22Rv1 (cell line): Measurements from ENCODE around the gene NELL2.

Experiments
- H3K27ac ChIP-seq: fragments of 450-650 bp; 2 replicates; pipeline ENCODE4 v1.5.1; 2017
- ZFX ChIP-seq: fragments of 450-650 bp; IDR thresholded peaks from 2 replicates; pipeline ENCODE4 v1.6.1; 2017; ENCODE audit warnings: antibody characterized with exemption, borderline replicate concordance
- TF ChIP-seq, protein P1 (sequence below): fragments of 450-650 bp; IDR thresholded peaks from 2 replicates; pipeline ENCODE4 v1.5.1; 2017; ENCODE audit warnings: mild to moderate bottlenecking

NELL2 gene

DNA sequence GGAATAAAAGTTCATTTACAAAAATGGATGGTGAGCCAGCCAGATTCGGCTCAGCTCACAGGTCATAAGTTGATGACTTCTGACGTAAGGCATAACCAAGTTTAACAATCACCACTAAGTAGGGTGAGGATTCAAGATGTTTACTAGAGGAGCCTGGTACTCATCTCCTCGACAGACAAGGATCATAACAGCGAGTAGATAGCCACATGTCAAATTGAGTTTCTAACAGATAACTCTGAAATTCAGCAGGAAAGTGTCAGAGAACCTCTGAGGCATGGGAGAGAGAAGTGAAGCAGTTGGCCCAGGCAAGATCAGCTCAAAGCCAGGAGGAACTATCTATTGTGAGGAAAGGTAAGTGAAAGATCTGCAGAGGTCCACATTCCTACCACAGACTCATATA is 208.7 kb downstream of the NELL2 start:
- H3K27ac ChIP-seq = no peak overlapping the region
- TF ChIP-seq, protein P1, sequence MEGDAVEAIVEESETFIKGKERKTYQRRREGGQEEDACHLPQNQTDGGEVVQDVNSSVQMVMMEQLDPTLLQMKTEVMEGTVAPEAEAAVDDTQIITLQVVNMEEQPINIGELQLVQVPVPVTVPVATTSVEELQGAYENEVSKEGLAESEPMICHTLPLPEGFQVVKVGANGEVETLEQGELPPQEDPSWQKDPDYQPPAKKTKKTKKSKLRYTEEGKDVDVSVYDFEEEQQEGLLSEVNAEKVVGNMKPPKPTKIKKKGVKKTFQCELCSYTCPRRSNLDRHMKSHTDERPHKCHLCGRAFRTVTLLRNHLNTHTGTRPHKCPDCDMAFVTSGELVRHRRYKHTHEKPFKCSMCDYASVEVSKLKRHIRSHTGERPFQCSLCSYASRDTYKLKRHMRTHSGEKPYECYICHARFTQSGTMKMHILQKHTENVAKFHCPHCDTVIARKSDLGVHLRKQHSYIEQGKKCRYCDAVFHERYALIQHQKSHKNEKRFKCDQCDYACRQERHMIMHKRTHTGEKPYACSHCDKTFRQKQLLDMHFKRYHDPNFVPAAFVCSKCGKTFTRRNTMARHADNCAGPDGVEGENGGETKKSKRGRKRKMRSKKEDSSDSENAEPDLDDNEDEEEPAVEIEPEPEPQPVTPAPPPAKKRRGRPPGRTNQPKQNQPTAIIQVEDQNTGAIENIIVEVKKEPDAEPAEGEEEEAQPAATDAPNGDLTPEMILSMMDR = no peak

DNA sequence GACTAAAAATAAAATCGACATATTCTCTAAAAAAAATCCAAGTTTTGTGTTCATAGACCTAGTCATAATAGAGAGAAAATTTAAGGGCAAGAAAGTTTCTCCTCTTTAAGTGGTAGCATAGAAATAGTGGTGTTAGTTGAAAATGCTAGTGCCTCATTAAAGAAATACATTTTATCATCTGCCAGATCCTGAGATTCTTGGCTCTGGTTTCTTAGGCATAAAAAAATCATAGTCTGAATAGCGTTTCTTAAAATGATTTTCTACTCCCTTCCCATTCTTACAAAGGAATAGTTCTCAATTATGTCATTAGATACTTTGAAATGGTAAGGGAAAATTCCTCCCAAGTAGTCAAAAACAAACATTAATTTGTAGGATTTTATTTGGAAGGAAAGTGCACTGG is 212.8 kb downstream of the NELL2 start:
- no peak for TF ChIP-seq ZFX
- H3K27ac ChIP-seq = no peak overlapping the region

DNA sequence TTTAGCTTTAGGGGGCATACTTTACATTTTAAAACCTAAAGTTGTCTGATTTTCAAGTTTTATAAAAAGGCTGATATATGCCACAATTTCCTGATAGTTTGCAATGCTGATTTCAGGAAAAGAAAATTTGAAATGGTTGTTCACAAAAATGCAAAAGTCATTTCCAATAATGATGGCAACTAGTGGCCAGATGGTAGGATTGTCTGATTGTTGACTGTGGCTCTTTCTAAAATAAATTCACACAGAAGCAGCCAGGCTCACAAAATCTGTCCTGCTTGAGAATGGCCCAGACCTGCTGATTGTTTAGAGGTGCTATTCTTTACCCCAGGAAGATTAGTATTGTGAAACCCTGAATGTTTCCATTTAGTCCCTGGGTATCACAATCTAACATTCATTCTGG is 220.3 kb downstream of the NELL2 start:
- no peak overlapping the region for H3K27ac ChIP-seq
- no peak for TF ChIP-seq ZFX
- TF ChIP-seq, protein P1 = no peak

DNA sequence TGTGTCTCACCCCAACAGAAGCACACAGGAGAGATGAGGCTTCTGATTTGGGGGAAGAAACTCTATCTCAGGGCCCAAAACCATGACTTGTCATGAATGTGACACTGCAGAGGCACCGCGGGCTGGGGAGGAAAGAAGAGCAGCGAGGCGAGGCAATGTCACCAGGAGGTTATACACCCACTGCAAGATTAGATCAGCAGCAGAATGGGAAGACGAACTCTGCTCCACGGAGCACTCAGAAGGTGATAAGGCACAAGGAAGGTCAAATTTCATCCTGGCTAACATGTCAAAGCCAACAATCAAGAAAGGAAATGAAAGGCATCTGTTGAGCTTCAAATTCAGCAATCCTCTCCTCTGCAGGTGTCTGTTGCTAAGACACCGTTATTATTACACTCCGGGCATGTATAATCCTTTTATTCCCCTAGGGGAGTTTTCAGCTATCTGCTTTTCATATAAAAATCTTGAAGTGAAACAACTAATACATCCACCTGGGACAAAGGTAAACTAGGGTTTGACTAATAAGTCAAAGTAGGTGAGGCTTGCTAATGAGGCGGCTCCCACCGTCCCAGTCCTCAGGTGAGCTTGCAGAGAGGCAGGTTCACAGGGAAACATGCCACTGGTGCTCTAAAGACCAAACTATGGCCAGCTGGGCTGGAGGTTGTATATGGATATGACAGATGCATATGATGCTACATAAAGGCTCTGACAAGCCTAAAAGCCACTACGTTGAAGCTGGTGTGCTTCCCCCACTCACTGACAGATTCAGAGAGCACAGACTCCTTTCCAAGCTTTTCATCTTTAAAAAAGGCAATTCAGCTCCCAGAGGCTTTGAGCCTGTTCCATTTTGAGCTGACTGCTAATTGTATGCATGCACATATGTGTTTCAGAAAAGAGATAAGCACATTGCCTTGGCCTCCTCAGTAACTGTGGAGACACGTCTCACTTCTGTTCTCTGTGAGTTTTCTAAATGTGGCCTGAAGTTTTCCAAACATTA is 221.2 kb downstream of the NELL2 start:
- no peak for TF ChIP-seq ZFX
- TF ChIP-seq, protein P1 = no peak
- H3K27ac ChIP-seq = no peak overlapping the region

DNA sequence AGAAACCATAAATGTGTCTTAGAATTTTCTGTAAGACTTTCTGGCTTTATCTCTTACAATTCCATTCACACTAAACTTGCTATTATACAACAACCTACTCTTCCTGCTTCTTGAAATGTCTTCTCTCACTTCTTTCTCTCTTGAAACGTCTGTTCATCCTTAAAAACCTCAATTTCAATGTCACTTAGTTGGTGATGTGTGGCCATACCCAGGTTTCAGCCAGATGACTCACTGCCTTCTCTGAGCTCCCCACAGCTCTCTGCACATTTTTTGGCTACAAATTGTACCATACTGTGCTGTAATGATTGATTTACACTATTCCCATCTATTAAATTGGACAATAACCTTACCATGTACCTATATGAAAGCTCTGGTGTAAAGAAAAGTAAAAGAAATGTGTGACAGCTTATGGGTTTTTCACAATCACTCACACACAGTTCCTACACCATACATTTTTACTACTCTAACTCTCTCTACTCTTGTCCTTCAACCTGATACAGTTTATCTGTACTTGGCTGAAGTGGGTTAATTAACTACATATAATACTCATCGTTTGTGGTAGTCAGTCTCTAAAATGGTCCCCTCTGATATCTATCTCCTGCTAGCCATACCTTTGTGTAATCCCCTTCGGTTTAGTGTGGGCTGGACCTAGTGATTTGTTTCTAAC is 222.1 kb downstream of the NELL2 start:
- TF ChIP-seq ZFX = no peak
- TF ChIP-seq, protein P1 = no peak
- H3K27ac ChIP-seq = no peak overlapping the region

DNA sequence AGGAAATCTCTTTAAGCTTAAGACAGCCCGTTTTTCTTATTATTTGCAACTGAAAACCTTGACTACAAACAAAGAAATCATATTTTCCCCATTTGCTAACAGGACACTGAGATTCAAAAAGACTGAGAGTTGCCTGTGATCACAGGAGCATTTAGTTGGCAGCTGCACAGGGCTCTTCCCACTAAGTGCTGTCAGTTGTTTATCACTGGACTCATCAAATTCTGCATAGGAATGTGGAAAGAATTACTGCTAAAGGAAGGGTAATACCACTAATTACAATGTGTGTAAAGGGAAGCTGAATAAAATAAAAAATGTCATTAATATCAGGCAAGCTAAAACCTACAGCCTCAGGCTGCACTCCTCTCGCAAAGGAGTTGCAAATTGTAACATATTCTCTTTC is 226.4 kb downstream of the NELL2 start:
- no peak overlapping the region for H3K27ac ChIP-seq
- TF ChIP-seq ZFX = no peak
- TF ChIP-seq, protein P1 = no peak

DNA sequence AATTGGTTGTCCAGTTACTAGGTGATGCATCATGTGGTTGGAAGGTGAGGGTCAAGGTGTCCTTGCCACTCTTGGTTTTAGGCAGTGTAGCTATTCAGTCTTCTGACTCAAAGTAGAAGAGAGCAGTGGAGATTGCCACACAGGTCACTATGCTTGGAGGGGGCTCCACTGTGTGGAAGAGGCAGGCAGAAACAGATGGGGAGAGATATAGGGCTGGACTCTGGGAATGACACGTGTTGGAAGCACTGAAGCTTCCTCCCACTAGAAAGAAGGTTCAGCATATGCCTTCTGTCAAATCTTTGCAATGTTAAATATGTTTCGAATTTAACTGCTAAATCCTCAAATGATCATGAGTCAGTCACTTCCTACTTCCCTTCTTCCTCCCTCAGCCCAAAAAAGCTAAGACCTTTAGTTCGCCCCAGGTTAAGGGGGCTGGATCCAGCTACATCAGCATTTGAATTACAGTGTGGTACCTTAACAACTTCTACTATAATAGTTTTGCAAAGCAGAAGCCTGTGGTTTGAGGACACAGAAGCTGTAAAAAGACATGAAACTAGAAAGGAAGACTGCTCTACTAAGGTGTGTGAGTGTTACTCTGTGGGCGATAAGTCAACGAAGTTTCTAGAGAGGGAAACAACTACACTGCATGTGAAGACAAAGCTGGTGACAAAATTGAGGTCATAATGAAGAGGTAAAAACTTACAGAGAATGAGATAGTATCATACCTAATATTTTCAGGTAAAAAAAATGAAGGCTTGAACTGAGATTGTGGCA is 228.0 kb downstream of the NELL2 start:
- no peak for TF ChIP-seq ZFX
- TF ChIP-seq, protein P1 = no peak
- no peak overlapping the region for H3K27ac ChIP-seq
